ENCODE data around the gene OR52M1. TPM values are rescaled to one million over a fixed set of nuclear protein-coding genes. Genes with fewer than 3 reads are reported as not detected.
"Not testable (repeated sequence)": the region's sequence is repeated elsewhere in the genome, so short reads cannot be mapped to it uniquely, and the experiment has no call there.

Gene OR52M1
- total RNA-seq, 2 experiments from 2014 or later = not detected

- TF ChIP-seq CTCF (conservative IDR thresholded peaks at IDR 0.05; ENCODE audit: low read length) = no peak
- TF ChIP-seq EZH2phosphoT487 (IDR thresholded peaks at IDR 0.05; ENCODE audit: borderline replicate concordance, low read depth, low read length) = no peak
- H3K4me2 ChIP-seq (ENCODE audit: low read length) = no peak overlapping the region
- intact Hi-C loops (cut with micrococcal nuclease; ENCODE audit: unreplicated experiment) = no loop called here
- no peaks in the 10 kb centered on the region for H3K9me3 ChIP-seq (ENCODE audit: low read length)
- H3K4me3 ChIP-seq (ENCODE audit: low read depth, low read length, poor library complexity, severe bottlenecking) = no peak overlapping the region
- no peak overlapping the region for H3K27ac ChIP-seq (ENCODE audit: low read depth, low read length, poor library complexity, severe bottlenecking)
- BruUV-seq (replicated peaks) = no TSS peak
- no peaks in the 10 kb centered on the region for H3K4me1 ChIP-seq (ENCODE audit: insufficient read depth, low read length, poor library complexity, severe bottlenecking)
- H3K79me2 ChIP-seq (ENCODE audit: insufficient read depth, low read depth, low read length) = no peaks in the 10 kb centered on the region
- no peaks in the 10 kb centered on the region for H4K20me1 ChIP-seq (ENCODE audit: insufficient read depth, low read length)
- H3K36me3 ChIP-seq (ENCODE audit: insufficient read depth, low read length) = no peaks in the 10 kb centered on the region
- ChIA-PET CTCF (ENCODE audit: unreplicated experiment) (no interaction called here), POLR2A (no interaction called here)
- H2AFZ ChIP-seq (ENCODE audit: low read length) = no peak overlapping the region
- DNase-seq (ENCODE audit: low spot score) = no peak
- no peaks in the 10 kb centered on the region for H3K9me2 ChIP-seq (ENCODE audit: insufficient read depth, low read length)
Measured at GRCh38 chr11:4522752-4523151, 22.2 kb upstream of the OR52M1 start.

- Histone ChIP-seq H3K9me3 (ENCODE audit: low read length) (no peaks in the 10 kb centered on the region), H3K36me3 (ENCODE audit: insufficient read depth, low read length) (no peaks in the 10 kb centered on the region), H3K4me1 (ENCODE audit: insufficient read depth, low read length, poor library complexity, severe bottlenecking) (no peaks in the 10 kb centered on the region), H3K9me2 (ENCODE audit: insufficient read depth, low read length) (no peaks in the 10 kb centered on the region), H4K20me1 (ENCODE audit: insufficient read depth, low read length) (no peaks in the 10 kb centered on the region), H3K27ac (ENCODE audit: low read depth, low read length, poor library complexity, severe bottlenecking) (no peak overlapping the region), H3K4me2 (ENCODE audit: low read length) (no peak overlapping the region), H3K79me2 (ENCODE audit: insufficient read depth, low read depth, low read length) (no peaks in the 10 kb centered on the region), H2AFZ (ENCODE audit: low read length) (no peak overlapping the region), H3K4me3 (ENCODE audit: low read depth, low read length, poor library complexity, severe bottlenecking) (no peak overlapping the region)
- no peak for TF ChIP-seq EZH2phosphoT487 (IDR thresholded peaks at IDR 0.05; ENCODE audit: borderline replicate concordance, low read depth, low read length)
- no peak for TF ChIP-seq CTCF (conservative IDR thresholded peaks at IDR 0.05; ENCODE audit: low read length)
- DNase-seq (ENCODE audit: low spot score) = no peak
- intact Hi-C loops (cut with micrococcal nuclease; ENCODE audit: unreplicated experiment) = no loop called here
- POLR2A ChIA-PET = no interaction called here
- CTCF ChIA-PET (ENCODE audit: unreplicated experiment) = no interaction called here
- BruUV-seq (replicated peaks) = no TSS peak
Measured at GRCh38 chr11:4523666-4524065, 21.3 kb upstream of the OR52M1 start.

GRCh38 chr11:4527926-4528325, 17.1 kb upstream of the OR52M1 start:
- H3K4me3 ChIP-seq (ENCODE audit: low read depth, low read length, poor library complexity, severe bottlenecking) = no peak overlapping the region
- ChIA-PET CTCF (ENCODE audit: unreplicated experiment) (no interaction called here), POLR2A (no interaction called here)
- DNase-seq (ENCODE audit: low spot score) = no peak
- no peaks in the 10 kb centered on the region for H3K79me2 ChIP-seq (ENCODE audit: insufficient read depth, low read depth, low read length)
- TF ChIP-seq CTCF (conservative IDR thresholded peaks at IDR 0.05; ENCODE audit: low read length) (no peak), EZH2phosphoT487 (IDR thresholded peaks at IDR 0.05; ENCODE audit: borderline replicate concordance, low read depth, low read length) (no peak)
- no peak overlapping the region for H2AFZ ChIP-seq (ENCODE audit: low read length)
- intact Hi-C loops (cut with micrococcal nuclease; ENCODE audit: unreplicated experiment) = no loop called here
- no peaks in the 10 kb centered on the region for H4K20me1 ChIP-seq (ENCODE audit: insufficient read depth, low read length)
- no peaks in the 10 kb centered on the region for H3K9me2 ChIP-seq (ENCODE audit: insufficient read depth, low read length)
- no peak overlapping the region for H3K27ac ChIP-seq (ENCODE audit: low read depth, low read length, poor library complexity, severe bottlenecking)
- no peaks in the 10 kb centered on the region for H3K36me3 ChIP-seq (ENCODE audit: insufficient read depth, low read length)
- no TSS peak for BruUV-seq (replicated peaks)
- H3K4me2 ChIP-seq (ENCODE audit: low read length) = no peak overlapping the region
- H3K4me1 ChIP-seq (ENCODE audit: insufficient read depth, low read length, poor library complexity, severe bottlenecking) = no peaks in the 10 kb centered on the region
- no peaks in the 10 kb centered on the region for H3K9me3 ChIP-seq (ENCODE audit: low read length)

- H3K27ac ChIP-seq (ENCODE audit: low read depth, low read length, poor library complexity, severe bottlenecking); H3K4me1 ChIP-seq (ENCODE audit: insufficient read depth, low read length, poor library complexity, severe bottlenecking); BruUV-seq (replicated peaks); H3K4me3 ChIP-seq (ENCODE audit: low read depth, low read length, poor library complexity, severe bottlenecking); H3K36me3 ChIP-seq (ENCODE audit: insufficient read depth, low read length); H3K79me2 ChIP-seq (ENCODE audit: insufficient read depth, low read depth, low read length); POLR2A ChIA-PET; H2AFZ ChIP-seq (ENCODE audit: low read length); CTCF ChIA-PET (ENCODE audit: unreplicated experiment); H3K4me2 ChIP-seq (ENCODE audit: low read length); DNase-seq (ENCODE audit: low spot score); intact Hi-C loops (cut with micrococcal nuclease; ENCODE audit: unreplicated experiment); H3K9me3 ChIP-seq (ENCODE audit: low read length); H3K9me2 ChIP-seq (ENCODE audit: insufficient read depth, low read length); H4K20me1 ChIP-seq (ENCODE audit: insufficient read depth, low read length): not testable (repeated sequence)
Measured at GRCh38 chr11:4531686-4532085, 13.3 kb upstream of the OR52M1 start.
